Effector memory CD4-positive, alpha-beta T cell (primary cell): ENCODE measurements around the gene VPS54.
"Not testable (repeated sequence)": the region's sequence is repeated elsewhere in the genome, so short reads cannot be mapped to it uniquely, and the experiment has no call there.

Experiments
- DNase-seq, 3 donors: peaks; one replicate each; pipeline ENCODE4 v3.0.0-alpha.2; 2020
- H3K27ac ChIP-seq: 2 replicates; pipeline ENCODE4 v1.7.0; 2013; ENCODE audit warnings: mild to moderate bottlenecking, low read length, moderate library complexity; ENCODE audit not compliant: insufficient read depth, poor library complexity, severe bottlenecking
- H3K27me3 ChIP-seq: replicated peaks from 2 replicates; pipeline ENCODE4 v1.7.0; 2013; ENCODE audit warnings: mild to moderate bottlenecking, low read length; ENCODE audit not compliant: insufficient read depth, control insufficient read depth, poor library complexity, severe bottlenecking
- H3K36me3 ChIP-seq: 2 replicates; pipeline ENCODE4 v1.7.0; 2013; ENCODE audit warnings: mild to moderate bottlenecking, low read length, moderate library complexity; ENCODE audit not compliant: control insufficient read depth, insufficient read depth
- H3K4me1 ChIP-seq: 2 replicates; pipeline ENCODE4 v1.7.0; 2013; ENCODE audit warnings: low read length, mild to moderate bottlenecking; ENCODE audit not compliant: control insufficient read depth, insufficient read depth, poor library complexity, severe bottlenecking
- H3K4me3 ChIP-seq: 2 replicates; pipeline ENCODE4 v1.7.0; 2013; ENCODE audit warnings: low read length, low read depth, mild to moderate bottlenecking; ENCODE audit not compliant: insufficient read depth, poor library complexity, severe bottlenecking
- H3K9me3 ChIP-seq: 2 replicates; pipeline ENCODE4 v1.7.0; 2013; ENCODE audit warnings: mild to moderate bottlenecking, low read length, moderate library complexity; ENCODE audit not compliant: control insufficient read depth

Gene VPS54

DNA sequence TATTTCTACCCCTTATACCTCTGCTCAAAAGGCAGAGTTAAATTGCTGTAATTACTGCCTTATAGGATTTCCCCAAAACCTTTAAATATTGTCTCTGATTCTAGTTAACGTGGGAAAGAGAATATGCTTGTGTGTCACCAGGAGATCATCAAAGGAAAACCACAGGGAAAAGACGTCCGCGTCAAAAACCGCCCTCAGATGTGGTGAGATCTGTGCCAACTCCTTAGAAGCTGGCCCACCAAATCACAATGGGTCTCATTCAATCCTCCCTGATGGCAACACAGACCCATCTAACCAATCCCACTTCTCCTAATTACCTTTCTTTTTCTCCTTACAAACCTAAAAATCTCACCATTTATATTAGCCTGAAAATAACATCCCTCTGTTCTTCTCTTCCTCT lies 25.4 kb downstream of the VPS54 start:
- no peak for DNase-seq
- Histone ChIP-seq H3K4me3 (no peak overlapping the region), H3K9me3 (no peaks in the 10 kb centered on the region), H3K4me1 (no peaks in the 10 kb centered on the region), H3K27ac (no peak overlapping the region), H3K27me3 (no peaks in the 10 kb centered on the region), H3K36me3 (no peaks in the 10 kb centered on the region)

- H3K27me3 ChIP-seq, H3K4me3 ChIP-seq, H3K9me3 ChIP-seq, DNase-seq, H3K4me1 ChIP-seq, H3K27ac ChIP-seq, H3K36me3 ChIP-seq: not testable (repeated sequence)
These were observed 26.1 kb downstream of the VPS54 start for GRCh38 chr2:63993130-63993584.

DNA sequence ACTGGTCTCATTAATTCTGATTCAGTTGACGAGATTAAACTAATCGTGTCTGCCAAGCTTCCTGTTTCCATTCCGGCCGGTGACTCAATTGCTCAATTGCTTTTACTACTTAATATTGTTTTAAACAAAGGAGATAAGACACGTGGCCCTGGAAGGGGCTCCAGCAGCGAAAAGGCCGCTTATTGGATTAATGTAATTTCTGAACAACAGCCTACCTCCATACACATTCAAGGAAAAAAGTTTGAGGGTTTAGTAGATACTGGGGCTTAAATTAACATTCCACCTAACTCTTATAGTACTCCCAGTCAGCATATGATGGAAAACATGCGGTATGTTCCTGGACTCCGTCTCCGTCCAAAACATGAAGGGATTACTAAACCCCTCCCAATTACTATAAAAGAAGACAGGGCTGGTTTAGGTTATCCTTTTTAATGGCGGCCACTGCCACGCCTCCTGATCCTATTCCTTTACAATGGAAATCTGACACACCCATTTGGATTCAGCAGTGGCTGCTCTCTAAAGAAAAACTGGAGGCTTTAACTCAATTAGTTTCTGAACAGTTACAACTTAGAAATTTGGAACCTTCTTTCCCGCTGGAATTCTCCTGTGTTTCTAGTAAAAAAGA lies 27.1 kb downstream of the VPS54 start:
- H3K4me1 ChIP-seq: no peaks in the 10 kb centered on the region
- DNase-seq: no peak
- no peak overlapping the region for H3K4me3 ChIP-seq
- no peak overlapping the region for H3K27ac ChIP-seq
- H3K27me3 ChIP-seq: no peaks in the 10 kb centered on the region
- H3K36me3 ChIP-seq: no peaks in the 10 kb centered on the region
- no peaks in the 10 kb centered on the region for H3K9me3 ChIP-seq

DNA sequence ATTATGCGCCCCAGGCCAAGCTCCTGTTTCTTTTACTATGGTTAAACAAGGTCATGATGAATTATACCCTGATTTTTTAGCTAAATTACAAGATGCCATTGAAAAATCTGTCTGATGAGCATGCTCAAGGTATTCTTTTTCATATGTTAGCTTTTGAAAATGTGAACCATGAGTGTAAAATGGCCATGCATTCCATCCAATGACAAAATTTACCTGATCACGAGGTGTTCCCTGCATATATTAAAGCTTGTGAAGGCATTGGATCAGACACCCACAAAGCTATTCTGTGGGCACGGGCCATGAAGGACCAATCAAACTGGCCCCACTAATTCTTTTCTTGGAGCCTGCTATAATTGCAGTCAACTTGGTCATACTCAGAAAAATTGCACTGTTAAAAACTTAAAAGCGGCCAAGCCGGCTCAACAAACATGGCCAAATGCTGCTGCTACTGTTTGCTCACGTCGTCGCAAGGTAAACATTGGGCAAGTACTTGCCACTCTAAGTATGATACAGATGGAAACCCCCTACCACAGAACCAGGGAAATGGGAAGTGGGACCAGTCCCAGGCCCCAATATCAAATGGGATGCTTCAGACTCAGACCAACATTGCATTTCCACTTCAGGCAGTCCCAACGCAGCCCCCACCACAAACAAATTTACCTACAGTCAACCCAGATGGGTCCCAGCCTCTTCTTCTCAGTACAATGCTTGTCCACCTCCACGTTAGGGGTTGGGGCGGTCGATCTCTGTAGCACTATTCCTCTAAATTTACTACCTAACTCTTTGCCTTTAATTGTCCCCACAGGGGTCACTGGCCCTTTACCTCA lies 27.8 kb downstream of the VPS54 start:
- H3K9me3 ChIP-seq, H3K4me3 ChIP-seq, H3K36me3 ChIP-seq, H3K4me1 ChIP-seq, H3K27ac ChIP-seq, H3K27me3 ChIP-seq, DNase-seq: not testable (repeated sequence)

DNA sequence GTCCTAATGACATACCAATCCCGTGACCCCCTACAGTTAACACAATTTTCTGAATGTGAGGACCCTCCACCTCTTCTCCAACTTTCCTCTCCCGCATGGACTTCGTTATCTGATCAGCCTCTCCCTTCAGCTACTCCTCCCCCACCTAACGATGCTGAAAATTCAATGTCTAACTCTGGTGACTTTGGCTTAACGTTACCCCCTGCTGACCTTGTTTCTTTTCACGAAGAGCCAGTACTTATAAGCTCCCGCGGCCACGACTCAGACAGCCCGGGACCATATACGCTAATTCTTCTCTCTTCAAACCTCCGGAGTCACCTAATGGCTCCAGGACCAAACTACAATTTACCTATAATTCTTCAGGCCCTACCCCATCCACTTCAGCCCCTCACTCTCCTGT lies 29.2 kb downstream of the VPS54 start:
- no peak overlapping the region for H3K4me3 ChIP-seq
- peaks cover 4% of the 10 kb centered on the region for H3K4me1 ChIP-seq
- H3K27ac ChIP-seq: no peak overlapping the region
- no peaks in the 10 kb centered on the region for H3K9me3 ChIP-seq
- no peaks in the 10 kb centered on the region for H3K36me3 ChIP-seq
- H3K27me3 ChIP-seq: no peaks in the 10 kb centered on the region
- no peak for DNase-seq

GRCh38 chr2:63988842-63989436 lies 30.3 kb downstream of the VPS54 start:
- H3K4me3 ChIP-seq, H3K9me3 ChIP-seq, H3K27ac ChIP-seq, H3K27me3 ChIP-seq, DNase-seq, H3K36me3 ChIP-seq: not testable (repeated sequence)
- H3K4me1 ChIP-seq: peaks cover 12% of the 10 kb centered on the region

- Histone ChIP-seq H3K9me3 (no peaks in the 10 kb centered on the region), H3K27ac (no peak overlapping the region), H3K4me3 (no peak overlapping the region), H3K4me1 (peaks cover 12% of the 10 kb centered on the region), H3K27me3 (no peaks in the 10 kb centered on the region), H3K36me3 (peaks cover 3% of the 10 kb centered on the region)
- DNase-seq: no peak
These were observed 34.4 kb downstream of the VPS54 start for GRCh38 chr2:63984606-63985359.

- Histone ChIP-seq H3K9me3 (no peaks in the 10 kb centered on the region), H3K4me3 (no peak overlapping the region), H3K27me3 (no peaks in the 10 kb centered on the region), H3K27ac (no peak overlapping the region), H3K36me3 (peaks cover 3% of the 10 kb centered on the region), H3K4me1 (peaks cover 12% of the 10 kb centered on the region)
- DNase-seq: no peak
These were observed 35.1 kb downstream of the VPS54 start for GRCh38 chr2:63983986-63984605.

DNA sequence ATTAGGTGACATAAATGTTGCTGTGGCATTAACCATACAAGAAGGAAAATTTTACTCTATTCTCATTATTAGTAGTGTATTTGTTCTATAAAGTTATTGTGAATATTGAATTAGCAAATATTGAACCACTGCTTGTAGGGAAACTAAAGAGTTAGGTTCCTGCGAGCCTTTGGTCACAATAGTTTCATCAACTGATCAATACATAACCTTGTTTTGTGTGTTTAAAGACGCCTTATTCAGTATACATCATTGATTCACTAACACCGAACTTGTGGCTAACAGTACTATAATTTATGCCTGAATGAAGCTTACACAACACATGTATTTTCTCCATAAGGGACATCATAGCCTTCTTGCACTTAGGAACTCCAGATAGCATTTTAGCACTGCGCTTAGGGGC lies 36.9 kb downstream of the VPS54 start:
- Histone ChIP-seq H3K4me1 (peaks cover 22% of the 10 kb centered on the region), H3K27ac (no peak overlapping the region), H3K9me3 (no peaks in the 10 kb centered on the region), H3K27me3 (no peaks in the 10 kb centered on the region), H3K4me3 (no peak overlapping the region), H3K36me3 (peaks cover 3% of the 10 kb centered on the region)
- DNase-seq: no peak
